Mesenchymal stem cell (in vitro differentiated cells and primary cell): ENCODE results near the gene RABL2A.
"Not testable (repeated sequence)": the region's sequence is repeated elsewhere in the genome, so short reads cannot be mapped to it uniquely, and the experiment has no call there.

Experiments
- DNase-seq: peaks from one replicate; pipeline ENCODE4 v3.0.0-alpha.2; 2013
- H2AFZ ChIP-seq: one replicate; pipeline ENCODE4 v1.6.1; 2013; ENCODE audit warnings: low read depth, mild to moderate bottlenecking, control low read depth, inconsistent platforms, low read length, moderate library complexity
- H2AK5ac ChIP-seq: 2 replicates; pipeline ENCODE4 v1.6.1; 2013; ENCODE audit warnings: low read length, moderate library complexity, mild to moderate bottlenecking, inconsistent platforms; ENCODE audit not compliant: severe bottlenecking
- H2BK120ac ChIP-seq: one replicate; pipeline ENCODE4 v1.6.1; 2013; ENCODE audit warnings: low read depth, mild to moderate bottlenecking, inconsistent platforms, low read length, moderate library complexity
- H2BK12ac ChIP-seq, 2 experiments: one replicate each; pipeline ENCODE4 v1.6.1; 2013; ENCODE audit warnings: inconsistent platforms in 2 of 2, low read length in 2 of 2, mild to moderate bottlenecking in 2 of 2, moderate library complexity in 2 of 2, control low read depth in 1 of 2
- H2BK15ac ChIP-seq: one replicate; pipeline ENCODE4 v1.6.1; 2013; ENCODE audit warnings: mild to moderate bottlenecking, low read depth, inconsistent platforms; ENCODE audit not compliant: poor library complexity, severe bottlenecking
- H2BK5ac ChIP-seq: 2 replicates; pipeline ENCODE4 v1.6.1; 2013; ENCODE audit warnings: low read depth, mild to moderate bottlenecking, low read length, control low read depth, inconsistent platforms; ENCODE audit not compliant: poor library complexity, severe bottlenecking
- H3K14ac ChIP-seq, 2 experiments: one replicate each; pipeline ENCODE4 v1.6.1; 2013; ENCODE audit warnings: inconsistent platforms in 2 of 2, low read length in 2 of 2, control low read depth in 1 of 2, mild to moderate bottlenecking in 1 of 2, moderate library complexity in 1 of 2
- H3K18ac ChIP-seq, 2 experiments: one replicate each; pipeline ENCODE4 v1.6.1; 2013; ENCODE audit warnings: inconsistent platforms in 2 of 2, low read length in 2 of 2, control low read depth in 1 of 2, low read depth in 1 of 2, mild to moderate bottlenecking in 1 of 2
- H3K23ac ChIP-seq, 2 experiments: one replicate each; pipeline ENCODE4 v1.6.1; 2013; ENCODE audit warnings: inconsistent platforms in 2 of 2, low read length in 2 of 2, mild to moderate bottlenecking in 2 of 2, moderate library complexity in 2 of 2, control low read depth in 1 of 2
- H3K27ac ChIP-seq: 2 replicates; pipeline ENCODE4 v1.5.1; 2013; ENCODE audit warnings: mild to moderate bottlenecking, moderate library complexity, low read length, control low read depth, inconsistent platforms; ENCODE audit not compliant: poor library complexity, severe bottlenecking
- H3K27me3 ChIP-seq, 2 experiments: 2 replicates each; pipeline versions ENCODE4 v1.6.1 to v1.7.0; 2013; ENCODE audit warnings: low read length in 2 of 2, mild to moderate bottlenecking in 2 of 2, moderate library complexity in 2 of 2, control low read depth in 1 of 2, inconsistent platforms in 1 of 2; ENCODE audit not compliant: control insufficient read depth in 1 of 2, insufficient read depth in 1 of 2
- H3K36me3 ChIP-seq, 2 experiments: 2 replicates each; pipeline versions ENCODE4 v1.6.1 to v1.7.0; 2013; ENCODE audit warnings: low read length in 2 of 2, control low read depth in 1 of 2, inconsistent platforms in 1 of 2, low read depth in 1 of 2, mild to moderate bottlenecking in 1 of 2; ENCODE audit not compliant: insufficient read depth in 2 of 2, control insufficient read depth in 1 of 2
- H3K4ac ChIP-seq, 2 experiments: one replicate each; pipeline ENCODE4 v1.6.1; 2013; ENCODE audit warnings: inconsistent platforms in 2 of 2, low read length in 2 of 2, mild to moderate bottlenecking in 2 of 2, moderate library complexity in 2 of 2, control low read depth in 1 of 2, low read depth in 1 of 2
- H3K4me1 ChIP-seq: 2 replicates; pipeline ENCODE4 v1.6.1; 2013; ENCODE audit warnings: low read depth, low read length, control low read depth; ENCODE audit not compliant: control insufficient read depth, insufficient read depth
- H3K4me2 ChIP-seq: 2 replicates; pipeline ENCODE4 v1.6.1; 2013; ENCODE audit warnings: low read length, mild to moderate bottlenecking, inconsistent platforms; ENCODE audit not compliant: poor library complexity, severe bottlenecking
- H3K4me3 ChIP-seq, 2 experiments: 2 replicates each; pipeline versions ENCODE4 v1.5.1 to v1.7.0; 2013; ENCODE audit warnings: low read length in 2 of 2, mild to moderate bottlenecking in 2 of 2, control low read depth in 1 of 2, low read depth in 1 of 2; ENCODE audit not compliant: insufficient read depth in 1 of 2
- H3K79me1 ChIP-seq: replicated peaks from 2 replicates; pipeline ENCODE4 v1.6.1; 2013; ENCODE audit warnings: mild to moderate bottlenecking, control low read depth, low read length, inconsistent platforms; ENCODE audit not compliant: poor library complexity, severe bottlenecking
- H3K9ac ChIP-seq: 2 replicates; pipeline ENCODE4 v1.7.0; 2013; ENCODE audit warnings: mild to moderate bottlenecking, low read length, moderate library complexity
- H3K9me3 ChIP-seq: 2 replicates; pipeline ENCODE4 v1.7.0; 2013; ENCODE audit warnings: mild to moderate bottlenecking, low read length; ENCODE audit not compliant: control insufficient read depth
- H4K8ac ChIP-seq: one replicate; pipeline ENCODE4 v1.6.1; 2013; ENCODE audit warnings: inconsistent platforms, mild to moderate bottlenecking, low read length, moderate library complexity
- H4K91ac ChIP-seq: one replicate; pipeline ENCODE4 v1.6.1; 2013; ENCODE audit warnings: mild to moderate bottlenecking, low read length, inconsistent platforms
- WGBS: methylation state at CpG from one replicate; pipeline ENCODE4 v1.1.7; 2013; ENCODE audit warnings: mixed read lengths; 5-methylcytosine and 5-hydroxymethylcytosine counted together

Gene RABL2A

DNA sequence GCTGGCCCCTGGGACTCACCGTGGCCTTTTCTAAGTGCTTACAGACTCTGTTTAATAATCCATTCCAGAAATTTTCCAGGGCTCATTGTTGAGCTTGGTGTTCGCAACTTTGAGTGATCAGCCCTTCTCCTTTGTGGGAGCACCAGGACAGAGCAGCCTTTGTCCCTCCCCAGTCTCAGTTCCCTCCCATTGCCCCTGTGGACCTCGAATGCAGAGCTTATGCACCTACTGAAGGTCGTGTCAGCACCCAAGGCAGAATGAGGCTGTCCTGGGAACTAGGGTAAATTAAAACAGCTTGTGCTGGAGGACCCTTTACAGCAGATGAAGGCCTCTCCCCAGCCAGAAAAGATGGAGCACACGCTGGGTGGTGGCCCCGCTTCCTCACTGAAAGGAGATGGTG, 33.8 kb upstream of the RABL2A start:
- not testable (repeated sequence) for DNase-seq, H3K4me1 ChIP-seq, H2AK5ac ChIP-seq, H3K9ac ChIP-seq, H3K4me3 ChIP-seq, H3K14ac ChIP-seq, H3K36me3 ChIP-seq, H3K27ac ChIP-seq, H2BK12ac ChIP-seq, H4K91ac ChIP-seq, H3K27me3 ChIP-seq, H2BK5ac ChIP-seq, H3K4me2 ChIP-seq, H3K18ac ChIP-seq, H3K9me3 ChIP-seq, H4K8ac ChIP-seq, H3K4ac ChIP-seq, H3K79me1 ChIP-seq, H2BK120ac ChIP-seq, H3K23ac ChIP-seq, H2AFZ ChIP-seq, H2BK15ac ChIP-seq
- 64% methylated on average over 3 of the region's 6 CpGs for WGBS

DNA sequence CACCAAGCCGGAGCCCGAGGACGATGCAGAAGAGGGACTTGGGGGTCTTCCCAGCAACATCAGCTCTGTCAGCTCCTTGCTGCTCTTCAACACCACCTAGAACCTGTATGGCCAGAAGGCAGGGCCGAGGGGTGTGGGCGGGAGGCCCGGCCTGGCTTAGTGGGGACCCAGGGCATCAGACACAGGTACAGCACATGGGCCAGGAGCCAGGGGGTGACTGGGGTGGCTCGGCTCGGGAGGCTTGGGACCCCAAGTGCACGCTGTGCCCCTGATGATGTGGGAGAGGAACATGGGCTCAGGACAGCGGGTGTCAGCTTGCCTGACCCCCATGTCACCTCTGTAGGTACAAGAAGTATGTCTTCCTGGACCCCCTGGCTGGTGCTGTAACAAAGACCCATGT, 31.3 kb upstream of the RABL2A start:
- not testable (repeated sequence) for H3K4me1 ChIP-seq, H4K8ac ChIP-seq, H2BK5ac ChIP-seq, H2AK5ac ChIP-seq, H3K4me3 ChIP-seq, H3K4me2 ChIP-seq, H2BK120ac ChIP-seq, H3K14ac ChIP-seq, H3K9me3 ChIP-seq, H3K27me3 ChIP-seq, DNase-seq, H2AFZ ChIP-seq, H3K23ac ChIP-seq, H4K91ac ChIP-seq, H2BK15ac ChIP-seq, H2BK12ac ChIP-seq, H3K18ac ChIP-seq, H3K27ac ChIP-seq, H3K4ac ChIP-seq, H3K9ac ChIP-seq, H3K36me3 ChIP-seq, H3K79me1 ChIP-seq
- 96% methylated on average over 6 of the region's 10 CpGs for WGBS

DNA sequence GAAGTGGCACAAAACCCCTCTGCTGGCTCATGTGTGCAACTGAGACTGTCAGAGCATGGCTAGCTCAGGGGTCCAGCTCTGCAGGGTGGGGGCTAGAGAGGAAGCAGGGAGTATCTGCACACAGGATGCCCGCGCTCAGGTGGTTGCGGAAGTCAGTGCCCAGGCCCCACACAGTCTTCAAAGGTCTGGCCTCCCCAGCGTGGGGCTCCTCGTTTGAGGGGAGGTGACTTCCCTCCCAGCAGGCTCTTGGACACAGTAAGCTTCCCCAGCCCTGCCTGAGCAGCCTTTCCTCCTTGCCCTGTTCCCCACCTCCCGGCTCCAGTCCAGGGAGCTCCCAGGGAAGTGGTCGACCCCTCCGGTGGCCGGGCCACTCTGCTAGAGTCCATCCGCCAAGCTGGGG, 29.9 kb upstream of the RABL2A start:
- H3K9me3 ChIP-seq, H2AK5ac ChIP-seq, H3K18ac ChIP-seq, H3K4ac ChIP-seq, H2BK12ac ChIP-seq, H3K9ac ChIP-seq, DNase-seq, H3K4me2 ChIP-seq, H3K23ac ChIP-seq, H3K4me3 ChIP-seq, H2BK15ac ChIP-seq, H4K8ac ChIP-seq, H3K79me1 ChIP-seq, H4K91ac ChIP-seq, H3K36me3 ChIP-seq, H2BK5ac ChIP-seq, H2AFZ ChIP-seq, H3K14ac ChIP-seq, H3K4me1 ChIP-seq, H3K27ac ChIP-seq, H3K27me3 ChIP-seq, H2BK120ac ChIP-seq: not testable (repeated sequence)
- WGBS = 90% methylated on average over 2 of the region's 10 CpGs

DNA sequence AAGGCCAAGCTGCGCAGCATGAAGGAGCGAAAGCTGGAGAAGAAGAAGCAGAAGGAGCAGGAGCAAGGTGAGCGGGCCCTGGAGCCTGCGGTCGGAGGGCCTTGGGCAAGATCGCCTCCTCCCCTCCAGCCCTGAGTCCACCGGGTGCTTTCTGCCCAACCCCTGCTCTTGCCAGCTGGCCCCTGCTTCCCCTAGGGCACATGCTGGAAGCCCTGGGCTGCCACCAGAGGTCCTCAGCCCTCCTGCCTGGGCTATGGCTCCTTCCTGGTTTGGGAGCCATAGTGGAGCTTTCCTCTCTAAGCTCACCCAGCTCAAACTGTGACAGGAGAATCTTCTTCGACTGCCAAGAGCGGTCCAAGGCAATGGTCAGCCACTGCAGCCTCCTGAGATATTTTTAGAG, 29.5 kb upstream of the RABL2A start:
- H2AFZ ChIP-seq, H3K36me3 ChIP-seq, H3K4ac ChIP-seq, H3K23ac ChIP-seq, H3K4me3 ChIP-seq, H2BK15ac ChIP-seq, H2BK120ac ChIP-seq, H4K8ac ChIP-seq, H3K14ac ChIP-seq, H3K4me2 ChIP-seq, H2BK12ac ChIP-seq, H3K27ac ChIP-seq, H3K27me3 ChIP-seq, H4K91ac ChIP-seq, H3K4me1 ChIP-seq, H2BK5ac ChIP-seq, H2AK5ac ChIP-seq, H3K79me1 ChIP-seq, H3K9me3 ChIP-seq, DNase-seq, H3K18ac ChIP-seq, H3K9ac ChIP-seq: not testable (repeated sequence)
- WGBS = no CpG with 5 or more reads among the region's 9 CpGs
